ENCODE measurements around the gene CHRDL2. TPM values are rescaled to one million over a fixed set of nuclear protein-coding genes. Genes with fewer than 3 reads are reported as not detected.
"Not testable (repeated sequence)": the region's sequence is repeated elsewhere in the genome, so short reads cannot be mapped to it uniquely, and the experiment has no call there.

The CHRDL2 gene
- 3.2 TPM for total RNA-seq

GRCh38 chr11:74731301-74732094 is at the start of gene CHRDL2:
TSS of gene CHRDL2 (minus strand) at chr11:74731426. CDS start at chr11:74730888, 538 bp downstream.
- DNase-seq (ENCODE audit: low spot score), result no peak

- DNase-seq (ENCODE audit: low spot score), result no peak
These were observed 49.2 kb upstream of the CHRDL2 start for GRCh38 chr11:74780248-74781005.

GRCh38 chr11:74778581-74778980 is 47.4 kb upstream of the CHRDL2 start:
- no peak for DNase-seq (ENCODE audit: low spot score)

- DNase-seq (ENCODE audit: low spot score), result no peak
These were observed 46.7 kb upstream of the CHRDL2 start for GRCh38 chr11:74777877-74778276.

- no peak for DNase-seq (ENCODE audit: low spot score)
These were observed 45.8 kb upstream of the CHRDL2 start for GRCh38 chr11:74777038-74777437.

- no peak for DNase-seq (ENCODE audit: low spot score)
These were observed 45.3 kb upstream of the CHRDL2 start for GRCh38 chr11:74776546-74776945.

GRCh38 chr11:74775762-74776161 is 44.5 kb upstream of the CHRDL2 start:
- no peak for DNase-seq (ENCODE audit: low spot score)

GRCh38 chr11:74773476-74773875 is 42.2 kb upstream of the CHRDL2 start:
- DNase-seq (ENCODE audit: low spot score), result no peak

GRCh38 chr11:74771139-74771538 is 39.9 kb upstream of the CHRDL2 start:
- DNase-seq (ENCODE audit: low spot score), result no peak

GRCh38 chr11:74770456-74770855 is 39.2 kb upstream of the CHRDL2 start:
- no peak for DNase-seq (ENCODE audit: low spot score)

- no peak for DNase-seq (ENCODE audit: low spot score)
These were observed 38.0 kb upstream of the CHRDL2 start for GRCh38 chr11:74769055-74769707.

GRCh38 chr11:74768172-74768651 is 37.0 kb upstream of the CHRDL2 start:
- not testable (repeated sequence) for DNase-seq (ENCODE audit: low spot score)

GRCh38 chr11:74766905-74767304 is 35.7 kb upstream of the CHRDL2 start:
- no peak for DNase-seq (ENCODE audit: low spot score)

GRCh38 chr11:74756571-74756970 is 25.3 kb upstream of the CHRDL2 start:
- no peak for DNase-seq (ENCODE audit: low spot score)

- no peak for DNase-seq (ENCODE audit: low spot score)
These were observed 24.3 kb upstream of the CHRDL2 start for GRCh38 chr11:74755395-74755995.

GRCh38 chr11:74754507-74755252 is 23.5 kb upstream of the CHRDL2 start:
- no peak for DNase-seq (ENCODE audit: low spot score)

- DNase-seq (ENCODE audit: low spot score), result no peak
These were observed 20.1 kb upstream of the CHRDL2 start for GRCh38 chr11:74751303-74751702.

- not testable (repeated sequence) for DNase-seq (ENCODE audit: low spot score)
These were observed 19.4 kb upstream of the CHRDL2 start for GRCh38 chr11:74750598-74750997.

- DNase-seq (ENCODE audit: low spot score), result no peak
These were observed 18.7 kb upstream of the CHRDL2 start for GRCh38 chr11:74749965-74750296.

- DNase-seq (ENCODE audit: low spot score), result peak; percentile 52
These were observed 18.1 kb upstream of the CHRDL2 start for GRCh38 chr11:74749127-74749964.
